GM12865 (cell line): ENCODE data around the gene LPP.

Source experiments
- DNase-seq: peaks from one replicate; pipeline ENCODE4 v3.0.0; 2010; ENCODE audit warnings: low read depth
- H3K4me3 ChIP-seq: 2 replicates; pipeline ENCODE4 v1.5.1; 2011; ENCODE audit warnings: mild to moderate bottlenecking, low read depth, low read length, control low read depth
- CTCF ChIP-seq: IDR thresholded peaks from 2 replicates; pipeline ENCODE4 v1.5.1; 2011; ENCODE audit warnings: low read length, control low read depth, low read depth, inconsistent platforms; ENCODE audit not compliant: insufficient read depth; ENCODE audit errors: missing control alignments

LPP gene

GRCh38 chr3:188259191-188259590, 105.2 kb downstream of the LPP start:
- TF ChIP-seq CTCF = no peak
- no peak for DNase-seq
- no peak overlapping the region for H3K4me3 ChIP-seq

- DNase-seq = no peak
- H3K4me3 ChIP-seq = no peak overlapping the region
- TF ChIP-seq CTCF = no peak
These were observed 105.6 kb downstream of the LPP start for GRCh38 chr3:188259596-188259995.

GRCh38 chr3:188261011-188261410, 107.1 kb downstream of the LPP start:
- H3K4me3 ChIP-seq = no peak overlapping the region
- DNase-seq = no peak
- TF ChIP-seq CTCF = no peak

- DNase-seq = no peak
- H3K4me3 ChIP-seq = no peak overlapping the region
- TF ChIP-seq CTCF = no peak
These were observed 108.5 kb downstream of the LPP start for GRCh38 chr3:188262488-188262887.

- DNase-seq = no peak
- no peak for TF ChIP-seq CTCF
- H3K4me3 ChIP-seq = no peak overlapping the region
These were observed 109.1 kb downstream of the LPP start for GRCh38 chr3:188262913-188263683.

GRCh38 chr3:188264226-188265207, 110.6 kb downstream of the LPP start:
- no peak for TF ChIP-seq CTCF
- no peak for DNase-seq
- no peak overlapping the region for H3K4me3 ChIP-seq
